D721Med (cell line): Measurements from ENCODE around the gene CCNF.

Experiments
- DNase-seq: peaks from one replicate; pipeline ENCODE4 v3.0.0; 2011; ENCODE audit warnings: low spot score; ENCODE audit not compliant: insufficient read length
- FAIRE-seq: peaks from 2 replicates; lab custom pipeline; 2011; peaks lifted over from hg19 to GRCh38; lab: Jason Lieb, UNC
- TF ChIP-seq, protein P1 (sequence below): IDR thresholded peaks from 2 replicates; pipeline ENCODE4 v1.5.1; 2012; ENCODE audit warnings: mild to moderate bottlenecking, control low read depth; ENCODE audit not compliant: insufficient read depth; ENCODE audit errors: missing control alignments

The CCNF gene

DNA sequence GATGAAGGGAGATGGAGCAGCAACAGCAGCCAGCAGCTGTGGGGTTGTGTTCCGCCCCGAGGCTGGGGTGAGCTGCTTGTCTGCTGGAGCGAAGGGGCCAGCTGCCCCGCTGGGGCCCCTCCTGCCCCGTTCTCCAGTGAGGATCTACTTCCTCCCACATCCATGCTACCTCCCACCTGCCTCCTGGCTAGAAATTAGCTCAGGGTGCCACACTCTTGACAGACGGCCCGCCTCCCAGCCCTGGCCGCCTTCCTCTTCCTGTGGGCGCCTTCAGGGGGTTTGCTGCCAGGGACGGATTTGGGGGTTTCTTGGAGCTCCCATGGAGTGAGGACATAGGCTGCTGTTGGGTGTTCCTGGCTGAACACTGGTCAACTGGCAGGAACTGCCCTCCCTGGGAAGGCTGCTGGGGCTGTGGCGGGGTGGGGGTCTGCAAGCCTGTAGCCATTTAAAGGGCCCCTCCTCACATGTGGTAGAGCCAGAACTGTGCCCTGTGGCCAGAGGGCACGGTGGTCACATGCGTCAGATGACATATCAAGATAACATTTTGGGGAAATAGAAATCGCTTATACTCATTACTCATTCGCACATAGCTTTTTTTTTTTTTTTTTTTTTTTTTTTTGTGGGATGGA, 58.8 kb downstream of the CCNF start:
- TF ChIP-seq, protein P1, sequence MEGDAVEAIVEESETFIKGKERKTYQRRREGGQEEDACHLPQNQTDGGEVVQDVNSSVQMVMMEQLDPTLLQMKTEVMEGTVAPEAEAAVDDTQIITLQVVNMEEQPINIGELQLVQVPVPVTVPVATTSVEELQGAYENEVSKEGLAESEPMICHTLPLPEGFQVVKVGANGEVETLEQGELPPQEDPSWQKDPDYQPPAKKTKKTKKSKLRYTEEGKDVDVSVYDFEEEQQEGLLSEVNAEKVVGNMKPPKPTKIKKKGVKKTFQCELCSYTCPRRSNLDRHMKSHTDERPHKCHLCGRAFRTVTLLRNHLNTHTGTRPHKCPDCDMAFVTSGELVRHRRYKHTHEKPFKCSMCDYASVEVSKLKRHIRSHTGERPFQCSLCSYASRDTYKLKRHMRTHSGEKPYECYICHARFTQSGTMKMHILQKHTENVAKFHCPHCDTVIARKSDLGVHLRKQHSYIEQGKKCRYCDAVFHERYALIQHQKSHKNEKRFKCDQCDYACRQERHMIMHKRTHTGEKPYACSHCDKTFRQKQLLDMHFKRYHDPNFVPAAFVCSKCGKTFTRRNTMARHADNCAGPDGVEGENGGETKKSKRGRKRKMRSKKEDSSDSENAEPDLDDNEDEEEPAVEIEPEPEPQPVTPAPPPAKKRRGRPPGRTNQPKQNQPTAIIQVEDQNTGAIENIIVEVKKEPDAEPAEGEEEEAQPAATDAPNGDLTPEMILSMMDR: no peak
- DNase-seq (no peak), FAIRE-seq (no peak)

DNA sequence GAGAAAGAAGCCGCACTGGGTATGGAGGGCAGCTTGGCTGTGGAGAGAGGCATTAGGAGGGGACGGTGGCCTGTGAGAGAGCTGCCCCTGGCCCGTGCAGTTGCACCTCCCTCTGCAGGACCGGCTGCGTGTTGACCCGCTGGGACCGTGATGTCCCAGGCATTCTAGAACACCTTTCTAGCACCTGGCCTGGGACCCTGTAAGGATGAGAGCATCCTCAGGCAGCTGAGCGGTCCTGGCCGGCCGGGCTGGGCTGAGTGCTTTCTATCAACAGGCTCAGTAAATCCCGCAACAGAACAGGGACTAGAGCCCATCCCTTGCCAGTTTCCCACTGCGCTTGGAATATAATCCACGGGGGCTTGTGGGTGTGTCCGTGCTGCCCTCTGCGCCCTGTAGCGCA, 60.3 kb downstream of the CCNF start:
- DNase-seq (no peak), FAIRE-seq (no peak)
- TF ChIP-seq, protein P1: no peak

- FAIRE-seq: no peak
- no peak for DNase-seq
- TF ChIP-seq, protein P1: no peak
Observed at GRCh38 chr16:2490190-2491105, 61.2 kb downstream of the CCNF start.

- no peak for DNase-seq
- TF ChIP-seq, protein P1: no peak
- FAIRE-seq: no peak
Observed at GRCh38 chr16:2492292-2492691, 63.0 kb downstream of the CCNF start.

GRCh38 chr16:2493605-2494004, 64.4 kb downstream of the CCNF start:
- DNase-seq (no peak), FAIRE-seq (no peak)
- TF ChIP-seq, protein P1: no peak

DNA sequence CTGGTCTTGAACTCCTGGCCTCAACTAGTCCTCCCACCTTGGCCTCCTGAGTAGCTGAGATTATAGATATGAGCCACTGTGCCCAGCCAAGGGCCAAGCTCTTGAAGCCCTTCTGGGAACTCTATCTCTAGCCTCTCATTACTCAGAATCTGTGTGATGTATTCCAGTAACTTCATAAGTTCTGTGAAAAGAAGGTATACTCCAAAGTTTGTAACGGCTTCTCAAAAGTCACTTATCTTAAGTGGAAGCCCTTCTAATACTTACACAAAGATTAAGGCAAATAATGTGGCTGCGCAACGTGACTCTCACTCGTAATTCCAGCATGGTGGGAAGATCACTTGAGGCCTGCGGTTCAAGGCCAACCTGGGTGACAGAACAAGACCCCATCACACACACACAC, 65.4 kb downstream of the CCNF start:
- TF ChIP-seq, protein P1: no peak
- FAIRE-seq (no peak), DNase-seq (no peak)
